GM11168 (cell line): ENCODE measurements around the gene TYSND1.
"Not testable (repeated sequence)": the region's sequence is repeated elsewhere in the genome, so short reads cannot be mapped to it uniquely, and the experiment has no call there.

Source experiments
- in situ Hi-C: fragments of 300-500 bp; cut with MboI; formaldehyde crosslinking; loops from one replicate; pipeline ENCODE4 v1.12.0; 2022; ENCODE audit warnings: low sequenced_read_pairs; ENCODE audit not compliant: unreplicated experiment

TYSND1 gene

DNA sequence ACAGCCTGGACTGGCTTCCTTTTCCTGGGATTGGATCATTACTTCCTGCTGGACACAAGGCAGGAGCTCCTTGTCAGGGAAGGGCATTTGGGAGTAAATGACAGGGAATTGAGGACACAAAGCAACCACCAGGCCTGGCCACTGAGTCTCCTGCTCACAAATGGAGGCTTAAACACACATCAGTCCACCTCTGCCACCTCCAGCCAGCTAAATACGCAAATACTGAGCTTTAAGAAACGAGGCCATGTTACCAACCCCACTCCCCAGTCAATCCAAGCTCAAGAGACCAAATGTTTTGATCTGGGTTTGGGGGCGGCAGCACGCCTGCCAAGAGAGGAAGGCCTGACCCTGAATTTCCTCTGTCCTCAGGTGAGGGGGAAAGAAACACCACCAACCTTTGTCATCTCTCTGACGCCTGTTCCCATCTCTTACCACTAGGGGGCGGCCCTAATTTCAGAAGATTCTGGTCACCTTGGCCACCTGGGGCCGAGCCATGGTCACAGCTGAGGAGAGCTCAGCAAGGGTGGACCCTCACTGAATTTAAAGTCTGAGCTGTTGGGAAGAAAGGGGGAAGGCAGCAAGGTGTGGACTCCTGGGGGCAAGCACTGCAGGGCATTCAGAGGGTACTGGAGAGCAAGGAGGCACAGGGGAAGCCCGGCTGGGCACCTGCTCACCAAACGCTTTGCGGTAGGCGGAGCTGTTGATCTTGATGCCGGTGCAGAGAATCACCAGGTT is 30.4 kb downstream of the TYSND1 start:
- in situ Hi-C loops: no loop called here

DNA sequence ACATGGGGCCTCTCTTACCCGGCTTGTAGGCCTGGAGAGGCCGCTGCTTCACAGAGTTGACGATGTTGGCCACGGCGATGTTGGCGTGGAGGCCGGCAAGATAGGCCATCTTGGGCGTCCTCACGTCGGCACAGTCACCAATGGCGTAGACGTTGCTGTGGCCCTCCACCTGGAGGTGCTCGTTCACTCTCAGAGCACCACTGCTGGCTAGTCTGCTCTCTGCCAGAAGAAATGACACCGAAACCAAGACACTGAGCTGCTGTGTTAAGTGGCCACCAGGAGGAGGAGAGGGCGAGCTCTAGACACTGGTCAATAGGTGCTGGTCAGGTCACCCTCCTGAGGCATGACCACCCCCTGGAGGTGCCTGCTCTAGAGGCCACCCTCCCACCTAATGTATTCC is 31.6 kb downstream of the TYSND1 start:
- in situ Hi-C loops: no loop called here

DNA sequence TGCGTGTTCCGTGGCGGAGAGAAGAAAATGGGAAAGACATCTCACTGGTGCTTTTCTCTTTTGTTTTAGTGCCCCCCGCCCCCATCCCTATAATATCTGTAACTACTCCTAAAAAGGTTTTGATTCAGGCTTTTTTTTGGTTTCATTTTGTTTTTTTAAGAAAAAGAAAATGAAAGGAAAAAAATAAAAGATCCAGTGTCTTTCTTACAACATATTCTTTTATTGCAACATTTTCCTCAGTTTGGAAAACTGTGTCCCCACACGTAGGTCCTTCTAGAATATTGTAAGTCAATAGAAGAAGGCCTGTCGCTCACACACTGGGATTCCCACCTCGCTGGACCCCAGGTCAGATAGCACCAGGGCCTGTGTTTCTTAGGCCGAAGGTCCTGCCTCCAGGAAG is 34.4 kb downstream of the TYSND1 start:
- in situ Hi-C loops: no loop called here

DNA sequence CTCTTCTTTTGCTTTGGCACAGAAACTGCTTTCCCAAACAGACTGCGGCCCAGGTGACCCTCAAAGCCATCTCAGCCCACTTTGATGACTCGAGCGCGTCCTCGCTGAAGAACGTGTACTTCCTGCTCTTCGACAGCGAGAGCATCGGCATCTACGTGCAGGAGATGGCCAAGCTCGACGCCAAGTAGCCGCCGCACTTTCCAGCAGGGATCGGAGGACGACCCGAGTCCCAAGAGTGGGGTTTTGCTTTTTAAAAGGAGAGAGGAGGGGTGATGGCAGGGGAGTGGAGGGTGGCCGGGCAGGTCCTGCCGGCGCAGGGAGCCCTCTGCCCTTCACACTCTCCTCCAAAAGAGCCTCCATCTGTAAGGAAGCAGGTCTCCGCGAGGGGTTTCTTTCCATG is 35.0 kb downstream of the TYSND1 start:
- in situ Hi-C loops: no loop called here

DNA sequence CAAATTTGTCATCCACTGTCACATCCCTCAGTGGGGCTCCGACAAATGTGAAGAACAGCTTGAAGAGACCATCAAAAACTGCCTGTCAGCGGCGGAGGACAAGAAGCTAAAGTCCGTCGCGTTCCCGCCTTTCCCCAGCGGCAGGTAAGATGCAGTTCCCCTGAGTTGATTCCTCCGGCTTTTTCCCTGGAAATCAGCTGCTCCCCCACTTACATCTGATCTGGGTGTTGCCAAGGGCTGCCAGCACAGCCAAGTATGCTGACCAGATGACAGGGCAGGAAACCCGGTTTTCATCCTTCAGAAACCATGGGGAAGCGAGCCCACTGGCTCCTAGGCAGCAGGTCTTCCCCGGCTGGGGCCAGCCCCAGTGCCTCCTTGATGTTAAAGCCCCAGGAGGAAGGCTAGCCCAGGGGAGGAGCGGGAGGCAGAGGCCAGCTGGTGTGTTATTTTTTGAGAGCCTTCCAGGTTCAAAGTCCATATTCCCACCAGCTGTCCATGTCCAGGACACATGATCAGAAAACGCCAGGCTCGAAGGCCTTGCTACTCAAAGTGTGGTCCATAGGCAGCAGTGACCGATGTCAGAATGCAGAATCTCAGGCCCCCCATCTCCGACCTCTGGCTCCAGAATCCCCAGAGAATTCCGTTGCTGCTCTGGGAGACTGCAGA is 37.3 kb downstream of the TYSND1 start:
- in situ Hi-C loops: no loop called here

DNA sequence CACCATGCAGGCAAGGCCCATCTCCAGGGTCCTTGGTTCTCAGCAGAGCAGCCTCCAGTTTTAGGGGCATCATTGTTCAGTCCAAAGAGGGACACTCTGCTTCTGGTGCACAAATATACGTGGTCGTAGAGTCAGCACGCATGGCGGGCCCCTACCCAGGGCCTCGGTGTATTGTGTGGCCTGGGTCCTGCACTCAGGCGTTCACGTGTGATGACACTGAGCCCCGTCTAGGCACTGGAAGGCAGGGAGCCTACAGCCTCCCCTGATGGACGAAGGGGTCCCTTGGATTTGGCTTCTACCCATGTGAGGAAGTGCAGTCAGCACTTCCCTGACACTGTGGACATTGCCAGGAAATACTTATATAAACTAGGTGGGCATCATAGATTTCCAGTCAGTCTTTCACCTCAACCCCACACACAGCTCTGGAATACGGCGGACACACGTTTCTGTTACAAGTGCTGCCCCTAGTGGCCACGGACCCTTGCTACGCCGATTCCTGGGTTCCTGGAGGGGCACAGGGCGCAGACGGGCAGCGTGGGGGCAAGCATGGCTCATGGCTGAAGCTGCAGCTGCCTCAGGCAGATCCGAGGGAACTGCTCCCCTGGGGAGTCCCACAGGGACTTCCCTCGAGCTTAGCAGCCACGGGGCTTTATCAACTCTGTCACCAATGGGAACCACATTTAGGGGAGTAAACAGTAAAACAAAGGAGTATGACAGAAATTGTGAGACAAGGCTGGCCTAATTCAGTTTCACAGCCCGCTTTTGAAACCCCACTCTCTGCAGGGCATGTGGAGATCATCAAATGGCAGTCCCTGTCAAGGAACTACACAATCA is 39.3 kb downstream of the TYSND1 start:
- in situ Hi-C loops: no loop called here

DNA sequence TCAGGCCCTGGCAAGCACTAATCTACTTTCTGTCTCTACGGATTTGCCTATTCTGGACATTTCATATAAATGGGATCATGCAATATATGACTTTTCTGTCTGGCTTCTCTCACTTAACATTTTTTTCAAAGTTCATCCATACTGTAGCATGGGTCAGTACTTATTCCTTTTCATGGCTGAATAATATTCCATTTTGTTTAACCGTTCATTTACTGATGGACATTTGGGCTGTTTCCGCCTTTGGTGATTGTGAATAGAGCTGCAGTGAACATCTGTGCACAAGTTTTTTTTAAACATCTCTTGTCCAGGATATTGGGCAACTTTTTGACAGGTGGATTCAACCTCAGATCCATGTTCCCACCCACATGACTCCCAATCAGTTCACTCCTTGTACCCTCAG is 44.8 kb downstream of the TYSND1 start:
- in situ Hi-C loops: no loop called here

DNA sequence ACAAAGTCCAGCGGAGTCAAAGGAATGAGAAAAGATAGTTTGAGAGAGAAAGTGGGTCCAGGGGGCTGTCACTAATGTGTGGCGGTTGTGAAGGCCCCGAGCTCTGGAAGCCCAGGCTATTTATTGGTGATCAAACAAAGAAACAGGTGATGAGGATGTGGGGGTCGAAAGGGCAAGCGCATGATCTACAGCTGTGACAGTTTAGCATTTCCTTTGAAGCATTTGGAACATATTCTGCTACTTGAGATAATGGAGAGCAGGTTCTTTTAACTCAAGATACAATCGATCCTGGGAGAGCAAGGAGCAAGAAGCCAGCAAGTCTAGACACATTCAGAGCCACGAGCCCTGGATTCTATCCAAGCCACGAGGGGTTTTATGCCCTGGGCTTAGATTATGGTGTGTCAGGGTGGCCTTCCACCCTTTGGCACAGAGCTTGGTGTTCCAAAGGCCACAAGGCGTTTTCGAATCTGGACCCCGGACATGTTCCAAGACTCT is 45.4 kb downstream of the TYSND1 start:
- in situ Hi-C loops: not testable (repeated sequence)

DNA sequence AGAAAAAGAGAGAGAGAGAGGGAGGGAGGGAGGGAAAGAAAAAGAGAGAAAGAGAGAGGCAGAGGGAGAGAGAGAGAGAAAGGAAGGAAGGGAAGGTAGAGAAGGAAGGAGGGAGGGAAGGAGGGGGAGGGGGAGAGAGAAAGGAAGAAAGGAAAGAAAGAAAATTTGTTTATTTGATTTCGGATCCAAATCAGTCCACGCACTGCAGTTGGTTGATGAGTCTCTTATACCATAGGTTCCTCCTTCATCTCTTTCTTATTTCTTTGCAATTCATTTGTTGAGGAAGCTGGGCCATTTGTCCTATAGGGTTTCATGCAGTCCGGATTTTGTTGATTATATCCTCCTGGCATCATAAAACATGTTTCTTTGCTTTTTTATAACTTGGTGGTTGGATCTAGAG is 48.2 kb downstream of the TYSND1 start:
- in situ Hi-C loops: no loop called here

DNA sequence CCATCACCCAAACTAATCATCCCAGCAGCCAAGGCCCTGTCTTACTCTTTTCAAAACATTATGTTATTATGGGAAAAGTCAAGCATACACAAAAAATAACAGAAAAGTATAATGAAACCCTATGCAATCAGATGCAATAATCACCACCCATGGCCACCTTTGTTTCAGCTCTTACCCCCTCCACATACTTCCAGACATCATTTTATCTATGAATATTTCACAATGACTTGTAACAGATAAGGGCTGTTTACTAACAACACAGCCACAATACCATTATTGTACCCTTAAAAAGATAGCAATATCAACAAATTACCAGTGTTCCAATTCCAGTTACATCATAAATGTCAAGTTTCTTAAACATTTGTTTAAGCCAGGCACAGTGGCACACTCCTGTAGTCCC is 49.0 kb downstream of the TYSND1 start:
- in situ Hi-C loops: no loop called here

DNA sequence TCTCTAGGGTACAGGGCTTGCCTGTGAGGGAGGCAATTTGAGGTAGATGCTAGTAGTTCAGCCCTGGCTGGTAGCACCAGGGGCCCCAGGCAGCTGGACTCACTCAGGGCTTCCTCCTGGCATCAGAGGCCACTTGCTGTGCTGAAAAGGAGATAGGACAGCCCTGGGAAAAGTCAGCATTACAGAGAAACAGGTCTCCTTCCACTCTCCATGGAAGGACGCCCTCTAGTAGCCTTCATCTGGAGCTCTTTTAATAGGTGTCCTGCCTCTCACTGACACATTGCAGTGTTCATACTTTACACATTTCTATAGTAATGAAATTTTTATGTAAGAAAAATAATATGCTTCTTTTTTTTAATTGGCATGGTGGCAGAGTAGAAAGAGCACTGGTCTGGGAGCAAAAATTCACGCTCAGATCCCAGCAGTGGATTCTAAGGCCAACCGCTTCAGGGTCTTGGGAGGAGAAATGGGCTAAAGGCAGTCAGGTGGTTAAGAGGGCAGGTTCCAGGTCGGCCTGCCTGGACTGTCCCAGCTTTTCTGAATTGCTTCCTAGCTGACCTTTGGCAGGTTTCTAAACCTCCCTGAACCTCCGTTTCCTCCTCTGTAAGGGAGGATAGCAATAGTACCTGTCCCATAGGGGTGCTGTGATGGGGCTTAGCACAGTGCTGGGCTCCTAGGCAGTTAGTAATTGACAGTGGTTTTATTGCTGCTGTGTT is 49.6 kb downstream of the TYSND1 start:
- in situ Hi-C loops: no loop called here

DNA sequence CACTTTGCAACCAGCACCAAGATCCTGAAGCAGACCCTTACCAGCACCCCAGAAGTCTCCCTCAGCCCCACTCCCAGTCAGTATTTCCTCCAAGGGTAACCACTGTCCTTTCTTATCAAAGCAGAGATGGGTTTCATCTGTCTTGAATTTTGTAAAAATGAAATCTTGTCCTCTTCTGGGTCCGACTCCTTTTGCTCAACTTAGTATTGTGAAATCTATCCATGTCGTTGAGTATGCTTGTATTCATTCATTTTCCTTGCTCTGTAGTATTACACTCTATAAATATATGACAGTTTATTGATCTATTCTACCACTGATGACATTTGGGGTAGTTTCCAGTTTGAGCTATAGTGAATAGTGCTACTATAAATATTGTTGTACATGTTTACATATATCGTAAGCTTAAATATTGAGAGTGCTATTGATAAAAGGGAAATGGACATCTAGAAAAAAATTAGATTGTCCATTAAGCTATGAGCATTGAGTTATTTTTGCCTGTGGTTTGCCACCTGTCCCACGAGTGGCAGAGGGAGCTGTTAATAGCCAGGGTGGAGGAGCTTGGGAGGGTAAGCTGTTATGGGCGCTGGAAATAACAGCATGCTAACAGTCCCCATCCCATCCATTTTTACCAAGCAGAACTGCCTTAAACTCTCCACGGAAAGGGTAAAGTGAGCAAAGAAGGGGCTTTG is 50.3 kb downstream of the TYSND1 start:
- in situ Hi-C loops: no loop called here

DNA sequence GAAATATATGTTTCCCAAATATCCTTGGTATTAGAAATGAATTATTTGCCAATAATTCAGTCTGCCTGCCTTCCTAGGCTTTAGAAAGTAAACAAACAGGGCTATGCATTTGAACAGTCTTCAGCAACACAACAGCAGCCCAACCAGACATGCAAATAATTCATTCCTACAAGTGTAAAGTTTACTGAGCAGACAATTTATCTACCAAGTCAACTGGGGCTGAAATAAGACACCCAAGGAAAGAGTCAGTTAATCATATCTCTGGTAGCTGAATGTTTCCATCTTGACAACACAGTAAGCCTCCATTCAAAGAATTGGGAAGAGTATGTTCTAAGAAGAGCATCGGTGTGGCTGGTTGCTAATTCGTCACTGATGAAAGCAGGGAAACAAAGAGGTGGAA is 52.2 kb downstream of the TYSND1 start:
- in situ Hi-C loops: no loop called here

DNA sequence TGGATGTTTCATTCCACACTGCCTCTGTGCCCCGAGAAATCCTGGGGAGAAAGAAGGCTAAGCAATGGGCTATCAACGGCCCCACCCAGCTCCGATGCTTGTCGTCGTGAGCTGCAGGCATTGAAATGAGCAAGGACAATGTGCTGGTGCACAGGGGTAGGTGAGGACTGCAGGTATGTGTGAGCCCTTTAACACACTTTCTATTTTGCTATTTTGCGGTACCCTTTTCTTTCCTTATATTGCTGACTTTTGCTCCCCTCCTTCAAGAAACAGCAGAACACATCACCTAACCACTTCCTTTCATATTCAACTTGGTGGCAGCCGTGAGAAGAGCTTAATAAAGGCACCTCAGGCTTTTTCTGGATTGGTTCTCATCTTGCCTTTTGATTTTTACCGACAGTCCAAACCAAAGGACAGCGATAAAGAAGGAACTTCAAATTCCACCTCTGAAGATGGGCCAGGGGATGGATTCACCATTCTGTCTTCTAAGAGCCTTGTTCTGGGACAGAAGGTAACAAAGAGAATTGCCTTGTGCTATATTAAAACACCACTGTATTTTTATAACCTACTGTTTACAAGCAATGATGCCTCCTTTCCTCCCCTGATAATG is 53.1 kb downstream of the TYSND1 start:
- in situ Hi-C loops: no loop called here

DNA sequence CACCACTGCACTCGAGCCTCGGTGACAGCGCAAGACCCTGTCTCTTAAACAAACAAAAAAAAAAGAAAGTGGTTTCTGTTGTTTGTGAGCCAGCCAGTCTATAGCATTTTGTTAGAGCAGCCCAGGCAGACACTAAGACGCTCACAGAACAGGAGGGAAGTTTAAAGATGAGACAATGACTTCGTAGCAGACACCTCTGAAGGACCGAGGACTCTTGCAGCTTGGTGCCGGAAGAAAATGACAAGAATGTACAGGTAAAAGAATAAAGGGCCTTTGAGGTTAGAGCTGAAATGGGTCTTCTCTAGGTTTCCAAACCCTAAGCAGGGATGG is 54.1 kb downstream of the TYSND1 start:
- in situ Hi-C loops: no loop called here

DNA sequence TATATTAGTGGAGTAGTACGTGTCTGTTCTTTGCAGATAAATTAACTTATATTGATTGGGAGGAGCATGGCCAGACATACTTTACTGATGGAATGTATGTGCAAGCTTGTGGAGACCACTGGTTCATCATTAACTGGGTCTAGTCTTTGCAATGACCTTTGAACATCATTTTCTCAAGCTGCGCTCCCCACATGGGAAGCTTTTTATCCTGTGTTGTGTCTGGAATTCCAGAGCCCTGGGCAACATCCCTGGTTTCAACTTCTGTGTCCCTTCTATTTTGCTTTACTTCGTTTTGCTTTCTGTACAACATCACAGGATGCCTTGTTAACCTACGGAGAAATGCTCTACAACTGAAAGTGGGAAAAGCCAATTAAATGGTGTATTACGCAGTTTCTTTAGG is 55.5 kb downstream of the TYSND1 start:
- in situ Hi-C loops: no loop called here

DNA sequence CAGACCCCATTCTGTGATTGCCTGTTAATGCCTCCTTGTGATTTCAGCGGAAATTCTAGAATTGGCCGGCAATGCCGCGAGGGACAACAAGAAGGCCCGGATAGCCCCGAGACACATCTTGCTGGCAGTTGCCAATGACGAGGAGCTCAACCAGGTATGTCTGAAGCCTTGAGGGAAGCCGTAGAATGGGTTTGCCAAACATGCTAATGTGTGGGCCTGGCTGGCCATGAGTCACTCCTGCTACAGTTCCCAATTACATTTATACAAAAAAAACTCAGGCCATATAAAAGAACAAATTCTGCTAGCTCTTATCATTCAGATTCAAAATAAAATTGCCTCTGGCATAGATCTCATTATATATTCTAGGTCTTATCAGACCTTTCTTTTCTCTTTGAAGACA is 56.5 kb downstream of the TYSND1 start:
- in situ Hi-C loops: no loop called here

DNA sequence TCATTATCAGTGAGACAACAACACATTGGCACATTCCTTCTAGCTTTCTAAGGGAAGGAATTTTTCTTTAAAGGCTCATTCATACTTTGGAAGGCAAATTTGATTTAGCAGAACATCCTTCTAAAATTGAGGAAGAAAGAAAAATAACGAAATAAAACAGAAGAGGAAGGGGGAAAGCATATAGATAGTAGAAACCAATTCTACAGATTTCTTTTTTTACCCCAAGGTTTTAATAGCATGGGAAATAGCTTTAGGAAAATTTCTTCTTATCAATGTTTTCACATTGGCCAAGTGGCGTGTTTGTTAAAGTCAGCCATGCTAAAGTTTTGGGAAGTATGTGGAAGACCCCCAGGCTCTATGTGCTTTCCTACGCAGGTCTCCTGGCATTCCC is 58.2 kb downstream of the TYSND1 start:
- in situ Hi-C loops: no loop called here
